ENCODE measurements around the gene NCS1.

The NCS1 gene

GRCh38 chr9:130284690-130285089 lies 112.5 kb downstream of the NCS1 start:
- no peak for DNase-seq (ENCODE audit: extremely low read depth in 1 of 2, low read depth in 1 of 2)

GRCh38 chr9:130285271-130285670 lies 113.1 kb downstream of the NCS1 start:
- no peak for DNase-seq (ENCODE audit: extremely low read depth in 1 of 2, low read depth in 1 of 2)

- DNase-seq (ENCODE audit: extremely low read depth in 1 of 2, low read depth in 1 of 2), result no peak
These were observed 114.0 kb downstream of the NCS1 start for GRCh38 chr9:130286072-130286770.

Measured in stimulated activated CD8-positive, alpha-beta memory T cell treated with anti-CD3 and anti-CD28 coated beads, Interleukin-7, amount 100 ng/mL, for 48 hours (primary cell).